GM18868 (cell line): ENCODE data around the gene ASIC2.

ENCODE experiments used
- ATAC-seq: cut with Tn5 transposase; IDR thresholded peaks from one replicate; pipeline ENCODE4 v1.9.1; 2021; ENCODE audit warnings: mild to moderate bottlenecking, moderate library complexity; ENCODE audit not compliant: unreplicated experiment

ASIC2 gene

DNA sequence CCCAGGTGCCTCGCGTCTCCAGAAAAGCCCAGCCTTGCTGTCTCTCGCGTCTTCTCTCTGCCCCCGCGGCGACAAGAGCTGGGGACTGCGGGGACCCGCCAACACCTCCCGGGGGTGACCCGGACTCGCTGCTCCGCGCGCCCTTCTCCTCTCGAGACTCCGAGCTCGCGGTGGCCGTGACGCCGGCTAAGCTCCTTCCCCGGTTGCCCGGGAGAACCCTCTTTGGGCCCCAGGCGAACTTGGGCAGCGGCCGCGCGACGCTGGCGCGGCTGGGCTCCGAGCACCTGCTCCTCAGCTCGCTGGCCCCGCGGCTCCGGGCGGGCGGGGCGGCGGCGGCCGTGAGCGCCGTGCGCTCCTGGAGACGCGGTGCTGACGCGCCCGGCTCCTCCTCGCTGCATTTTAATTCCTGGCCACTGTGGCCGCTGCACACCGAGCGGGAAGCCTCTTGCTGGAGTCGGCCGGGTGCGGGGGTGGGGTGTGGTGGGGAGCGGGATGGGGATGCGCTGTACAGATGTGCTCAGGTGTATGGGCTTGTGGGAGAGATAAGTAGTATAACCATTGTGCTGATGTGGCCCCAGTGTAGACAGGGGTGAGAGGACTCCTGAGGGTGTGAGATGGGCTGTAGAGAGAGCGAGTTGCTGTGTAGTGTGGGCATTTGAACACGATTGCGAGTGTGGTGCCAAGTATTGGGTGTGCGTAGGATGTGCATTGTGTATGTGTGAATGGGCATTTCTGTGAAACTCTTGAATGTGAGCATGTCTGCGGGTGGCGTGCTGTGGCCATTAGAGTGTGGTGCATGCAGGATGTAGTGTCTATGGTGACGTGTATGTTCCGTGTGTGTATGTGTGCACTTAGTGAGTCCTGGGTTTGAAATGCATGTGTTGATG, at the start of gene ASIC2:
Gene ASIC2 (minus strand): TSS at position 315 of the 887 bp plus-strand sequence.
- no peak for ATAC-seq

DNA sequence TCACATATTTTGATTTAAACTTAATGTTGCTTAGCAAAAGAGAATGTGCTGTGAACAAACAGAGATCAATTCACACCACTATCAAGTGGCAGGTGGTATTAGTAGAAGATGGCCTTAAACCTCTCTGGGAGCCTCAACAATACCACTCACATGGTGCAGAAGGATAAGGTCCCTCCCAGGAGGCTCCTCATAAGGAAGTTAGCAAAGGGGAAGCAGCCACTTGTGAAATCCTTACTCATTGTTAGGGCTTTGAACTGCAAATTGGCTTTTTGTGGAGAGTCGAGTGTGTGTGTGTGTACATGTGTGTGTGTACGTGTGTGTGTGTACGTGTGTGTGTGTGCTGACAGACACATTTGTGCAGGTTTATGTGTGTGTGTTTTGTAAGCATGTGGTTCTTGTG, 48.9 kb upstream of the ASIC2 start:
- no peak for ATAC-seq

DNA sequence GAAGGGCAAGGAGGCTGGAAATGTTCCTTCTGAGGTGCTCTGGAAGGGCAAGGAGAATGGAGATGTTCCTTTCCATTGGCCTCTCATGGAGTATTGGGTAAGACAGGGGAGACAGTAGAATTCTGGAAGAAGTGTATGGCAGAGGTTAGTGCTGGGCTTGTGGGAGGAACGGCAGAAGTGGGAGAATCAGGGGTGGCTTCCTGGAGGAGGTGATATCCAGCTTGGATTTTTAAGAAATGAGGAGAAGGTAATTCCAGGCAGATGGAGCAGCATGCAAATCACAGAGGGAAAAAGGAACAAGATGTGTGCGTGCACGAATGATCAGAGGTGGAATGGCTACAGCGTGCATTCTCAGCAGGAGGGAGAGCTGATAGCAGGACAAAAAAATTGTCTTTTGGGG, 45.1 kb upstream of the ASIC2 start:
- no peak for ATAC-seq

DNA sequence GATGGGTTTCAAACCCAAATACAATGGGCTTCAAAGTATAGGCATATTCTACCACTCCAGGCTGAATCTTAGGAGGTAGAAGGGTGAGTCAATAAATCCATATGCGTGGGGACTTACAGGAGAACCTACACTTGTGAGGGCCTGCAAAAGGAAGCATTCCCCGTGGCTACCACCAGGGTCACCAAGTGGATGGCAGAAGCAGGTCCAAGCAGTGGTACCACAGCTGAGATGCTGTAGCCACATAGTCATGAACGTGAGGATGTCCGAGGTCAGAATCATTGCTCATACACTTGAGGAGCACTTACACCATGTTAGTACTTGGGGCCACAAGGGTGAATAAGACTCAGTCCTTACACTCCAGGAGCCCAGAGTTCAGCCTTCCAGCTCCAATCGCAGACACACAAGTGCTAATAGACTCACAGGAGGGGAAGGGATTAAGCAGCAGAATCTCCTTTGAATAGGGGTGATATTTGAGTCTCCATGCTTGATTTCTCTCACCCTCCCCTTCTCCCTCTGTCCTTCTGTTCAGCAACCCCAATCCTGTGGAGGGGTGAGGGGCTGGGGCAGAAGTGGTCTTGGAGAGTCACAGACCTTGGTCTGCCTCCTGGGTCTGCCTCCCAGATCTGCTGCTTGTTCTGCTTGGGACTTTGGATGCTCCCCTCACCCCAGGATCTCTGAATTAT, 42.5 kb upstream of the ASIC2 start:
- ATAC-seq = no peak

DNA sequence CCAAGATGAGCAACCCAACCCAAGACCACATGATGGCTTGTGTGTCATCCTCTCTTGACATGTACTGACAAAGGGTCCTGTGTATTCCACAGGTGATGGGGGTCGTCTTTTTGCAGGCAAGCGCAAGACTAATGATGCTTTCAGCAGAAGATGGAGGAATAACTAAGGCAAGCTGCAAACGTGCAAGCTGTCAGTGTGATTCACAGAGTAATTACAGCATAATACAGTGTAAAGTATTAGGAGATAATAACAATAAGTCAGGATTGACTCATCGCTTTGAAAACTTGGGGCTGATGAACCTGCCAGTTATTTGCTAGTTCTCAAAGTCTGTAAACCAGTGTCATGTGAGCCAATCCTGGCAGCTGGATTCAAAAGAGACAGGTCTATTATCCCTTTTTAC, 41.6 kb upstream of the ASIC2 start:
- no peak for ATAC-seq

DNA sequence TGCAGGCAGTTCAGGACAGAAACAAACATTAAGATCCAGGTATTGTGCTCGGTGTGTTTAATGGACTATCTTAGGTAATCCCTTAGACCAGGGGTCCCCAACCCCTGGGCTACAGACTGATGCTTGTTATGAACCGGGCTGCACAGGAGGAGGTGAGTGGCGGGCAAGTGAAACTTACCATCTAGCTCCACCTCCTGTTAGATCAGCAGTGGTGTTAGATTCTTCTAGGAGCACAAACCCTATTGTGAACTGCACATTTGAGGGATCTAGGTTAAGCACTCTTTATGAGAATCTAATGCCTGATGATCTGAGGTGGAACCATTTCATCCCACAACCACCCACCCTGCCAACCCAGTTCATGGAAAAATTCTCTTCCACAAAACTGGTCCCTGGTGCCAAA, 37.8 kb upstream of the ASIC2 start:
- ATAC-seq = no peak

DNA sequence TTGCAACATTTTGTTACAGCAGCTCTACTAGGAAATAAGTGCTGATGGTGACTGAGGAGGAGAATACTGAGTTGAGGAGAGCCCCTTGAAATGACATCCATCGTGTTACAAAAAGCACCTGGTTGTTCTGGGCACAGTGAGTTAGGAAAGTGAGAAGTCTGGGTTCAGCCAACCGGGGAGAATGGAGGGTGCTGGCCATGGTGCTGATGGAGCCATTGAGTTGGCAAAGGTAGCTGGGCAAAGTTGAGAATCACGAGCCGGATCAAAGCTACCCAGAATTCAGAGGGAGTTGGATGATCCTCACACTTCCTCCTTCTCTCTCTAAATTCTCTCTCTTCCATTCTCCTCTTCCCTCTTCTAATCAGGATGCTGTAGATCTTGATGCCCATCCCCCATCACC, 35.0 kb upstream of the ASIC2 start:
- no peak for ATAC-seq

DNA sequence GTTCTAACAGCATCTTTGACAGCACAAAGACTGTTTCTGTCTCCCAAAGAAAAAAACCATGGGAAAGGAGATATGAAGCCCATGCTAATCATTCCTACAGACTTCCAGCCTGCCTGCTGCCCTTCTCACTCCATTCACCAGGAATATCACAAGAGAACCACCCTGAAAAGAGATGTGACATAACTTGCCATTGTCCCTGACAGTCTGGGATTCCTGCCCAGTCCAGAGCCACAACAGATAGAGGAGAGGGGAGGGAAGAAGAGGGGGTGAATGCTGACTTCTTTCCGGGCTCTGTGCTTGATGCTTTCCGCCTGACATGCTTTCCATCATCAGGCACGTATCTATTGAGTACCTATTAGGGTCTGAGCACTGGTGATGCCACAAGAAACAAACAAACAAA, 31.6 kb upstream of the ASIC2 start:
- ATAC-seq = no peak

DNA sequence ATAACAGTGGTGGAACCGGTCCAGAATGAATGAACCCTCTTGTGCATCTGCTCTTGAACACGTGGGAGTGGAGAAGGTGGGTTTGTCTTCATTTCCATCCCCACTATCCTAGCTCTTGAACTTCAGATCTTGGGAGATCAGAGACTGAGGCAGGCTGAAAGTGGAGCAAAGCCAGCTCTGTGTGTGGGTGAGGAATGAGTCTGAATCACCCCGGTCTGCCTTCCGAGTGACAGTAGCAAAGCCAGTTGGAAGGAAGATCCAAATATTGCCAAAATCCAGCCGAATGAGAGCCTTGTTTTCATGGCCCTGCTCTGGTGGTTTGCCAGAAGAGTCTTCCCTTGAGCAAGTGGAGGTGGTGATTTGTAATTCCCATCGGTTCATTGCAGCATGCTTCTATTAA, 29.0 kb upstream of the ASIC2 start:
- ATAC-seq = no peak

DNA sequence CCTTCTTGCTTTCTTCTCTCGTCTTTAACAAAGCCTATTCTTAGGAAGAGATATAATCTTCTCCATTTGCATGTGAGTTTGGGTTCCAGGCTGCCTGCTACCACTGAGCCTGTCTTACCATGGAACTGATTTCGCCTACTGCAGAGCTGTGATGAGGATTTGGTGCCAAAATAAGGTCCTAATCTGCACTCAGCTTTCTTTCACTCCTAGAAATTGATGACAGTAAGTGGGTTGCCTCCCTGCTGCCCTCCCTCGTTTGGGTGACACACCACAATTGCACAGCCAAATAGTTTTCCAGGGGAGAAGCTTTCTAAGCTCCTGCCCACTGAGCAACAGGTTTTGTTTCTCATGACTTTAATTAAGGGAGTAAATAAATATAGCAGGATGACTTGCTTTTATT, 25.1 kb upstream of the ASIC2 start:
- ATAC-seq = no peak

DNA sequence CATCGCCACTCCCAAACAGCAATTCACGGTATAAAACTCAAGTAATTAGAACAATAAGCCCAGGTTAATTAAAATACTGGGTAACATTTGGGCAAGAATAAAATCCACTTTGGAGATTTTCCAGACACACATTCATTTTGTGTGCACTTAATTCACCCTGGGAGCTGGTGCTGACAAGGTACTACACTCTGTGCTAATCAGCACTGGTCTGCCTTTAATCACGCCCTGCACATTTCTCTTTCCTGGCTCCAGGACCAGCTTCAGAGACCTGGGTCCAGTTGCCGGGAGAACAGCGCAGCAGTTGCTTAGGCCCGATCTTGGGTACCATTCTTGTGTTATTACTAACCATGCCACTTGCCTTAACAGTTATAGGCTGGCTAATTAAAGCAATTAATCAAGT, 23.7 kb upstream of the ASIC2 start:
- ATAC-seq = no peak

DNA sequence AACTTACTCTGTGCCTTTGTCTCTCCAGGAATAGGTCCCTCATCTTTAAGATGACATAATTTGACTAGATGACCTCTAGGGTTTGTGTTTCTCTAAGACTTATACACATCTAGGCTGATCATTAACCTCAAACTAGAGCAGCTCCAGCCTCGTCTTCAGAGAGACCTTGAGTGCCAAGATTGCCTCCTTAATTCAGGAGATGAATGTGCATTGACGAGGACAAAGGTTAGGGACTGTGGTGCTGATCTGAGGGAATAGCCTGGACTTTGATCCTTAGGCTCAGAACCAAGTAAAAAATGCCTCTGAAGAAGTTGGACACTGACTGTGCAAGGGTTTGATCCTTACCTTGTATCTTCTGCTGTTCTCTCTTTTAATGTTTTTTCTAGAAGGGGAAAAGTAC, 17.2 kb upstream of the ASIC2 start:
- ATAC-seq = no peak

DNA sequence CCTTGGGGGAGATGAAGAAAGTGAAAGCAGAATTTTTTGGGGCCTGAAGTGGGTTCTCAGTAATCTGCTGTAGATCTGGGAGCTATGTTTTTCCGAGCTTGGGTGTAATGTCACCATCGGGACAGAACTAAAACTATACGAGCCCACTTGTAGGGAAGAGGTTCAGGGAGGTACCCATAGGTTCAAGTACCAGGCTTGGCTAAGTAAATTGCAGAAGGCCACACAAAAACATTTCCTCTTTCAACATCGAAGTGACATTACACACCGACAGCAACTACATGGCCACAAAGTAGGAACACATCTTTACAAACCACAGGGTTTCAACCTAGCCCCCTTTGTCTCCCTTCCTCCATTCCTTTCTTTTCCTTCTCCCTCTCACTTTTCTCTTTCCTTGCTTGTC, 10.2 kb upstream of the ASIC2 start:
- no peak for ATAC-seq

DNA sequence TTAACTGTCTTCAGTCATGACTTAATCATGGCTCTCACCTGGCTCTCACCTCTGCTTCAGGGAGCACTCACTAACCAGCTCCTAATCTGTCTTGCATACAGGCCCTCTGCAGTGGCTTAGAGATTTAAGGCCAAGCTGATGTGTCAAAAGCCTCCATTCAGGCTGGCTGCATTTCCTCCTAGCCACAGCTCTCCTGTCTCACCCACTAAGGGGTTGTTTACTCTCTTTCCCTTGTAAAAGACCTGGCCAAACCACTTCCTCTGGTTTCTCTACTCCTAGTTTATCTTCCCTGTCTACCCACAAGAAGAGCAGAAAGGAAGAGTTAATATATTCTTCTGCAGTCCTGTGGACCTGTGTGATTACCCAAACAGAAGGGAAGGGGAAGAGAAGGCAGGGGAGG, 9.3 kb upstream of the ASIC2 start:
- no peak for ATAC-seq

DNA sequence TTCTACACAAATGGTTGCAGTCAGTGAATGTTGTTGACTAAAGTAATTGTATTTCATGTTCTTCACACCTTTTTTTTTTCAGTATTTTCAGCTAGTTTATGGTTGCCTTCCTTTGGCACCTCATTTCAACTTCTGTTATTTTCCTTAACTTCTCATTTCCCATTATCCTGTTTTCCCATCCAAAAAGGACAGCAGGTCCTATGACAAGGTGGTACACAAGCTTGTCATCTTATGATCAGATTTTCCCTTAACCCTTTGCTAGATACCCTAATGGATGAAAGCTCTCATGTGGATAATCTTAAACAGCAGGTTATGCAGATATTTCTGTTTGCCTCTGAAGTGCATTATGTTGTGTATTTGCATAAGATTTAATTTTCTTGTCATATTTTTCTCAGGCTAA, 7.1 kb upstream of the ASIC2 start:
- no peak for ATAC-seq

DNA sequence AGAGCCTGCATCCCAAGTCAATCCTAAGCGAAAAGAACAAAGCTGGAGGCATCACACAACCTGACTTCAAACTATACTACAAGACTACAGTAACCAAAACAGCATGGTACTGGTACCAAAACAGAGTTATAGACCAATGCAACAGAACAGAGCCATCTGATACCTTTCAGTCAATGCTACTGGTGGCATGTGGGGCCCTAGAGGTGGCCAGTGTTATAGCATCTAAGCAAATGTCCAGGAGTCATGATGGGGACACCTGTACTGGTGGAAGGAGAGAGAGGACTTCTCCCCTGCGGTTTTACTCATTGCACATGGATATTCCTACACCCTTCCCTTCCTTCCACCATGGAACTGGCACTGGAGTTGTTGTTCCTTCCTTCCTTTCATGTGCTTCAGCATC, 6.0 kb upstream of the ASIC2 start:
- no peak for ATAC-seq

DNA sequence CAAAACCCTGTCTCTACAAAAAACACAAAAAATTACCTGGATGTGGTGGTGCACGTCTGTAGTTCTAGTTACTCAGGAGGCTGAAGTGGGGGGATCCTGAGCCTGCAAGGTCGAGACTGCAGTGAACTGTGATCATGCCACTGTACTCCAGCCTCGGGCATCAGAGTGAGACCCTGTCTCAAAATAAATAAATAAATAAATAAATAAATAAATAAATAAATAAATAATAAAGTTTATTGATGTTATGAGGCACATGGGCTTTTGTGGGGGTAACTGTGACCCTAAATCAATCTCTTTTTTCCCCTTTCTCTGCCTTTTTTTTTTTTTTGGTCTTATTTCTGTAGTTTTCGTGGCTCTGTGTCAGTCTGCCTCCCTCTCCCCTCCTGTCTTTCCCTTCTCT, 4.5 kb upstream of the ASIC2 start:
- no peak for ATAC-seq

DNA sequence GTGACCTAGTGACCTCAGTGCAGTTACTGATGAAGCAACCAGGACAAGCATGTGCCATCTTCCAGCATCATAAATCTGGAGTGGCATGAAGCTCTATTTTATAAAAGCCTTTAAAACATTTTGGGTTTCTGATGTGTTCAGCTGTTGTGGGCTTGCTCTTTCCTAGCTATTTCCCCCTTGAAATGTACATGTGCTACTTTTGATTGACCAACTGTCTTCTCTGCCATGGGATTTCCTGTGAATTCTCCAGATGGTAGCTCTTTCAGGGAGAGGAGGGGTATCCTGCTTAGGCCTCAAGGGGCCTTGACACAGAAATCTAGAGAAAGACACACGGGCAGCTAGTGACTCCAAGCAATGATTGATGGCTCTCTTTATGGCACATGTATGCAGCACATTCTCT, 1.9 kb upstream of the ASIC2 start:
- ATAC-seq = no peak

DNA sequence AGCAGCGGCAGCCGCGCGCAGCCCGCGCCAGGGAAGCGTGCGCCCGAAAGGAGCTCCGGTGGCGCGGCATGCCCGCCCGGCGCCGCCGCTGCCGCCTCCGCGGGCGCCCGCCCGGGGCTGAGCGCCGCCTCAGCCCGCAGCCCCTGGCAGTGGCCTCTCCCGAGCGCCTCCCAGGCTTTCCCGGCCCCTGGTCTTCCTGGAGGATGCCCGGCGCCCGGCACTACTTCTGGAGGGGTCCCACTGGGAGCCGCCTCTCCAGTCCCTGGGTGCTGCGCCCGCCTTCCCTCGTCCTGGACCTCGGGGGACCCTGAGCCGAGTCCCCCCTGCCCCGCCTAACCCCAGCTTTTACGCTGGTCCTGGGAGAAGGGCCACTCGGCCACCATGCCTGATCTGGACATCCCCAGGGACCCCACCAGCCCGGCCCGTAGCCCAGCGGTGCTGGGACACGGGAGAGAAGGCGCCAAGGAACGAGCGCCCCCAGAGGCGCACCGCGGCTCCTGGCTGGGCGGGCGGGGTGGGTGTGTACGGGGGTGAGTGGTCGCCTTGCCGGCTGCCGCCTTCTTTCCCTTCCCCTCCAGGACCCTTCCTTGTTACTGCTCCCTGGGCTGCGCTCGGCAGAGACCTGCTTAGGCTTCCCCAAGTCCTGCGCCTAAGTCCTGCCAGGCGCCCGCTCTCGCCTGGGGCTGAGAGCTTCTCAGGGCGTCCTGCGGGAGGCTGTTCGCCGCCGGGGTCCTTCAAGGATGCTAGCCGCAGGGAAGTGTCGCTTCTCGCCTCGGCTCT, 704 bp downstream of the ASIC2 start:
- no peak for ATAC-seq

DNA sequence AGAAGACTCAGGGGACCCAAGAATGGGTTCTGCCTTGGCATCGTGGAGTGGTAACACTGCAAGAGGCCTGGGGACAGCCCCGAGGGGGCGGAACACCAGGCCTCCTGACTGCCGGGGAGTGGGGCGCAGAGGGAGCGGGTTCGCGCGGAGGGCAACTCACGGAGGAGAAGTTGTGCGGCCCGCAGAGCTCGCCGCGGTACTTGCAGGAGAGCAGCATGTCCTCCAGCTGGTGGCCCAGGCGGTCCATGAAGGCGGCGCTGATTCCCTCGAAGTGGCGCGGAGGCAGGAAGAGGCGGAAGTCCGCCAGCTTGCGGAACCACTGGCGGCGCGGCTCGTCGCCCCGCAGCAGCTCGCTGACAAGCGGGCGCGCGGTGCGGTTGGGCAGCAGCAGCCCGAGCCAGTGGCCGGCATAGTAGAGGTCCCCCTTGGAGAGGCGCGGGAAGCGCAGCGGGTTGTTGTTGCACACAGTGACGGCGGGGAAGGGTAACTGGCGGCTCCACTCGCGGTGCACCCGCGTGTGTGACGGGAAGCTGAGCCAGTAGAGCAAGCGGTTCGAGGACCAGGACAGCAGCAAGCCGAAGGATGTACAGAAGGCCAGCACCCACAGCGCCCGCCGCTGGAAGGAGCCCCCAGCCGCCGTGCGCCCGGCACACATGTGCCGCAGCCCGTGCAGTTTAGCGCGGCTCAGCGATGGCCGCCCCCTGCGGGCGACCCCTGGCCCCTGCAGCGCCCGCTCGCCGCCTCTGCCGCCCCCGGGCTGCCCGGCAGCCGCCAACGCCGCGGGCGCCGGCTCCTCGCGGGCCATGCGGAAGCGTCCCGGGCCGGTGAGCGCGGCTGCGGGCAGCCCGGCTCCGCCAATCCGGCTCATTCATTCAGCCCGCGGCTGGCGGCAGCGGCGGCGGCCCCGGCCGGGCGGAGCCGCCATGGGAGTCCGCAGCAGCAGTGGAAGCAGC, 1.6 kb downstream of the ASIC2 start:
- no peak for ATAC-seq

DNA sequence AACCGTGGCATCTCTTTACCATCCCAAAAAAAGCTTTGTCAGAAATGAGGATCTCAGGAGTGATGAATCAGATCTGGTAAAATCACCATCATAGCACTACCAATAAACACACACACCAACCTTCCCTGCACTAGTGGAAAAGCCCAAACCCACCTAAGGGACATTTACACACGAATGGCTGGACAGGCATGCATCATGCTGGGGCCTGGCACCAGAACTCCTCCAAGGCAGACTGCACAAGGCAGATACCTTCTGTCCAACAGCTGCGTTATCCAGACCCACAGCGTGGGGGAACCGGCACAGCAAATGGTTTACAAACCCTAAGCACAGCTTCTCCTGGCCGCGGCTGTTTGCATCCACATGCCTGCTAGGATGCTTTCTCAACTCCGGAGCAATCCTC, 2.8 kb downstream of the ASIC2 start:
- no peak for ATAC-seq
